CD4-positive, CD25-positive, alpha-beta regulatory T cell (primary cell): Measurements from ENCODE around the gene TBX15. TPM values are rescaled to one million over a fixed set of nuclear protein-coding genes. Genes with fewer than 3 reads are reported as not detected.
A peak's percentile ranks its signal among the peaks of the same experiment; 100 is the strongest.

Source experiments
- ATAC-seq, 2 donors: fragments of 150-1000 bp; cut with Tn5 transposase; one replicate each; pipeline ENCODE4 v1.10.0; 2021; ENCODE audit warnings: low read depth in 2 of 2, moderate number of reproducible peaks in 2 of 2, moderate library complexity in 1 of 2
- DNase-seq, 3 donors: peaks; one replicate each; pipeline versions ENCODE4 v3.0.0 to v3.0.0-alpha.2; 2012 to 2022; ENCODE audit warnings: mixed read lengths in 1 of 3
- H3K27ac ChIP-seq: one replicate; pipeline ENCODE4 v1.7.0; 2013; ENCODE audit warnings: mild to moderate bottlenecking, low read length; ENCODE audit not compliant: insufficient read depth, poor library complexity, severe bottlenecking
- H3K27me3 ChIP-seq: one replicate; pipeline ENCODE4 v1.7.0; 2013; ENCODE audit warnings: low read length; ENCODE audit not compliant: control insufficient read depth, insufficient read depth
- H3K36me3 ChIP-seq: one replicate; pipeline ENCODE4 v1.7.0; 2013; ENCODE audit warnings: mild to moderate bottlenecking, low read length, moderate library complexity; ENCODE audit not compliant: control insufficient read depth, insufficient read depth
- H3K4me1 ChIP-seq: 2 replicates; pipeline ENCODE4 v1.7.0; 2013; ENCODE audit warnings: mild to moderate bottlenecking, low read length; ENCODE audit not compliant: insufficient read depth, control insufficient read depth, poor library complexity, severe bottlenecking
- H3K4me3 ChIP-seq: one replicate; pipeline ENCODE4 v1.7.0; 2013; ENCODE audit warnings: low read depth, mild to moderate bottlenecking, low read length, moderate library complexity
- H3K9me3 ChIP-seq, 2 experiments: 1 replicate in 1 of 2; 2 replicates in 1 of 2; pipeline ENCODE4 v1.7.0; 2013; ENCODE audit warnings: low read length in 2 of 2, mild to moderate bottlenecking in 1 of 2, moderate library complexity in 1 of 2; ENCODE audit not compliant: control insufficient read depth in 2 of 2
- H3K27ac Mint-ChIP-seq, 3 donors: one replicate each; pipeline ENCODE4 v1.8.0; 2020 to 2022; ENCODE audit warnings: mild to moderate bottlenecking in 3 of 3, mixed read lengths in 3 of 3, moderate library complexity in 2 of 3
- H3K27me3 Mint-ChIP-seq: one replicate; pipeline ENCODE4 v1.8.0; 2022; ENCODE audit warnings: mild to moderate bottlenecking, mixed read lengths
- H3K36me3 Mint-ChIP-seq: one replicate; pipeline ENCODE4 v1.8.0; 2020; ENCODE audit warnings: mixed read lengths
- H3K4me1 Mint-ChIP-seq, 4 donors: one replicate each; pipeline ENCODE4 v1.8.0; 2020 to 2022; ENCODE audit warnings: mixed read lengths in 4 of 4, mild to moderate bottlenecking in 1 of 4
- H3K4me3 Mint-ChIP-seq, 4 donors: one replicate each; pipeline ENCODE4 v1.8.0; 2020 to 2022; ENCODE audit warnings: mild to moderate bottlenecking in 4 of 4, mixed read lengths in 4 of 4, moderate library complexity in 3 of 4
- H3K9me3 Mint-ChIP-seq, 7 donors: one replicate each; pipeline ENCODE4 v1.8.0; 2020 to 2022; ENCODE audit warnings: mixed read lengths in 7 of 7, mild to moderate bottlenecking in 3 of 7, moderate library complexity in 2 of 7
- polyA plus RNA-seq, 4 donors: library from polyadenylated mRNA; unstranded; fragments of 300-500 nt; fragmentation: Illumina TruSeq; gene quantifications; one replicate each; pipeline ENCODE4 v1.2.3, GENCODE V29; 2021
- total RNA-seq: library from RNA; stranded (reverse); gene quantifications from one replicate; pipeline ENCODE4 v1.2.3, GENCODE V29; 2022

The TBX15 gene
- total and polyA plus RNA-seq, 5 donors from 2014 or later: not detected

DNA sequence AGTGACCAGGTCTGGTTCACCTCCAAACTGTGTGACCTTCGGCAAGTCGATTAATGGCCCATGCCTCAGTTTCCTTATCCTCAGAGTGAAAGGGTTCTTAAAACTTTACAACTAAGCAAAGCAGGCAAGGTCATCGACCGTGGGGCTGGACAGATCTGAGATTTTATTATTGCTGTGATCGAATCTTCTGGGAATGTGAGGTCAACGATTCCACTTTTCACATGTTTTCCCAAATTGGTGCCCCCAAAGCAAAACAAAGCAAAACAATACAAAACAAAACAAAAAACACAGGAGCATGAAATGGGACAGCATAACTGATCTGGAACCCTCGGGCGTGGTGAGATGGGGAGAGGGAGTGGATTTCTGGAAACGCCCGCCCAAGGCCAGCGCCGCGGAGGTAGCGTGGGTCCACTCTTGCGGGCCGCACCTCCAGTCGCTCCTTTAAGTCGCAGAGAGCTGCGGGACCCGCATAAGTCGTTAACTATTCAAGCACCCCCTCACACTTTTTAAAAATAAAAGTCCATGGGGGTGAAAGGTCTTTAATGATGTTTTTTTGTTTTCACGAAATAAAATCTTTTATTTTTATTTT lies 4.2 kb upstream of the TBX15 start:
- H3K27ac ChIP-seq: no peak overlapping the region
- ATAC-seq: no peak
- no peaks in the 10 kb centered on the region for H3K4me1 ChIP-seq
- DNase-seq: no peak
- Mint-ChIP-seq H3K27me3 (peaks cover 82% of the 10 kb centered on the region), H3K27ac (no peak overlapping the region), H3K4me1 (peaks cover 0 to 14% (median 1%) of the 10 kb centered on the region in 4 donors), H3K9me3 (peaks cover 0 to 11% (median 0%) of the 10 kb centered on the region in 7 donors), H3K36me3 (no peaks in the 10 kb centered on the region), H3K4me3 (no peak overlapping the region)
- no peaks in the 10 kb centered on the region for H3K9me3 ChIP-seq
- H3K27me3 ChIP-seq: peaks cover 55% of the 10 kb centered on the region
- H3K36me3 ChIP-seq: no peaks in the 10 kb centered on the region
- H3K4me3 ChIP-seq: no peak overlapping the region

DNA sequence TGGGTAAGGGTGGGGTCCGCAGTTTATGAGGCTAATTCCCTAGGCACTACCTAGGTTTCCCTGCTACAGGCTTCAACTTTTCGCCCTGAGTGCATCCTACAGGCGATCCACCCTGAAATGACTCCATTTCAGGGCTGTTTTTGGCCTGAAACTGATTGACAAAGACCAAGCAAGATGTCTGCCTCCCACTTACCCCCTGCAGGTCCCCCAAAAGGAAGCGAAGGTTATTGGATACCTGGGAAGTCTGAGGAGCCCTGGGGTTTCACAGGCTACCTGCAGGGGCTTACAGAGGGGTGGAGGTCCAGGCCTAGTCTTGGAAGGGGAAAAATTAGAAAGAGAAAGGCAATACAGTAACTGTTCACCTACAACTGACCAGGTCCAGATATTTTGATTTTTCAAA lies 3.3 kb upstream of the TBX15 start:
- Mint-ChIP-seq H3K27ac (no peak overlapping the region), H3K9me3 (peaks cover 0 to 11% (median 2%) of the 10 kb centered on the region in 7 donors), H3K4me3 (peak overlapping the region in 1 of 4 donors; percentile 21), H3K4me1 (peaks cover 0 to 23% (median 6%) of the 10 kb centered on the region in 4 donors), H3K27me3 (peaks cover 91% of the 10 kb centered on the region), H3K36me3 (no peaks in the 10 kb centered on the region)
- Histone ChIP-seq H3K36me3 (no peaks in the 10 kb centered on the region), H3K27ac (no peak overlapping the region), H3K27me3 (peaks cover 48% of the 10 kb centered on the region), H3K9me3 (no peaks in the 10 kb centered on the region), H3K4me1 (no peaks in the 10 kb centered on the region), H3K4me3 (no peak overlapping the region)
- ATAC-seq (no peak), DNase-seq (no peak)

DNA sequence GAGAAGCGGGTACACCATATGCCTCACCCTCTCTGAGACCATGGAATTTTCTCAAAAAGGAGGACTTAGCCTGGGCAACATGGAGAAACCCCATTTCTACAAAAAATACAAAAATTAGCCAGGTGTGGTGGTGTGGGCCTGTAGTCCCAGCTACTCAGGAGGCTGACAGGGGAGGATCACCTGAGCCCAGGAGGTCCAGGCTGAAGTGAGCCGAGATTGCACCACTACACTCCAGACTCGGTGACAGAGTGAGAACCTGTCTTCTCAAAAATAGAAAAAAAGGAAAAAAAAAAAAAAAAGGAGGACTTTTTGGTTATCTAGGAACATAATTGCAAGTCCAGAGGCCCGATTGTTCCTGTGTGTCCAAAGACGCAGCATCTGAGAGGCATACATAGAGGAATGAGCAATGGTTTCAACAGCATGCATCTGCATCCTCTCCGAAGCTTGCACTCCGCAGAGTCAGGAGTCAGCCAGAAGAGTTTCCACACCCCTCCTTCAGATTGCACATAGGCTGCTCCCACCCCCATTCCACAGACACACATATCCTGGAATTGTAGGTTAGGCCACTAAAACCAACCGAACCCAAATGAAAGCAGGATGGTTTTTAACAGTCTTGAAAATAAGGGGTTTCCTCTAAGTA lies 2.5 kb upstream of the TBX15 start:
- Histone ChIP-seq H3K27ac (no peak overlapping the region), H3K4me3 (no peak overlapping the region), H3K9me3 (no peaks in the 10 kb centered on the region), H3K27me3 (peaks cover 50% of the 10 kb centered on the region), H3K4me1 (no peaks in the 10 kb centered on the region), H3K36me3 (no peaks in the 10 kb centered on the region)
- DNase-seq (no peak), ATAC-seq (no peak)
- no peak overlapping the region for H3K27ac Mint-ChIP-seq
- peaks cover 0 to 14% (median 2%) of the 10 kb centered on the region in 7 donors for H3K9me3 Mint-ChIP-seq
- no peaks in the 10 kb centered on the region for H3K36me3 Mint-ChIP-seq
- H3K27me3 Mint-ChIP-seq: peaks cover 93% of the 10 kb centered on the region
- H3K4me3 Mint-ChIP-seq: no peak overlapping the region
- peaks cover 2 to 28% (median 9%) of the 10 kb centered on the region in 4 donors for H3K4me1 Mint-ChIP-seq

DNA sequence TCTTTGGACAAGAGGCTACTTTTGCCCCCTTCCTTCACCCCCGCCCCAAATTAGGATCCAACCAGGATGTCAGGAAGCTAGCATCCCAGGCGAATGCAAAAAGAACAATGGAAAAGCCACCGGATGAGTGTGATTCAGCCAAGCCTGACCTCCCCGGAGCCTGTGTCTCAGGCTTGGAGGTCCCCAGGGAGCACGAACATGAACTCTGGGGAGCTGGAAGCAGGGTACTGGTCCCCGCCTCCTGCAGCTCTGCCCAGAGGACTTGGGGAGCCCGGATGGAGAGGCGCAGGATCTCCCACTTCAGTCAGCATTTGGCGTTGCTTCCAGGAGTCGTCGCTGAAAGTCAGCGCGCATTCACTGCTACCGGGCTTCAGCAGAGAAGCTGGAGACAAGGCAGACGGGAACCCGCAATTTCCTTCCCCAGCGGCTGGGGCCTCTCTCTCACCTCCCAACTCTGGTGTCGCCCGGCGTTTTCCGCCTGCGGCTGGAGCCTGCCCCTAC lies 1.8 kb upstream of the TBX15 start:
- Mint-ChIP-seq H3K27me3 (peaks cover 93% of the 10 kb centered on the region), H3K36me3 (no peaks in the 10 kb centered on the region)

DNA sequence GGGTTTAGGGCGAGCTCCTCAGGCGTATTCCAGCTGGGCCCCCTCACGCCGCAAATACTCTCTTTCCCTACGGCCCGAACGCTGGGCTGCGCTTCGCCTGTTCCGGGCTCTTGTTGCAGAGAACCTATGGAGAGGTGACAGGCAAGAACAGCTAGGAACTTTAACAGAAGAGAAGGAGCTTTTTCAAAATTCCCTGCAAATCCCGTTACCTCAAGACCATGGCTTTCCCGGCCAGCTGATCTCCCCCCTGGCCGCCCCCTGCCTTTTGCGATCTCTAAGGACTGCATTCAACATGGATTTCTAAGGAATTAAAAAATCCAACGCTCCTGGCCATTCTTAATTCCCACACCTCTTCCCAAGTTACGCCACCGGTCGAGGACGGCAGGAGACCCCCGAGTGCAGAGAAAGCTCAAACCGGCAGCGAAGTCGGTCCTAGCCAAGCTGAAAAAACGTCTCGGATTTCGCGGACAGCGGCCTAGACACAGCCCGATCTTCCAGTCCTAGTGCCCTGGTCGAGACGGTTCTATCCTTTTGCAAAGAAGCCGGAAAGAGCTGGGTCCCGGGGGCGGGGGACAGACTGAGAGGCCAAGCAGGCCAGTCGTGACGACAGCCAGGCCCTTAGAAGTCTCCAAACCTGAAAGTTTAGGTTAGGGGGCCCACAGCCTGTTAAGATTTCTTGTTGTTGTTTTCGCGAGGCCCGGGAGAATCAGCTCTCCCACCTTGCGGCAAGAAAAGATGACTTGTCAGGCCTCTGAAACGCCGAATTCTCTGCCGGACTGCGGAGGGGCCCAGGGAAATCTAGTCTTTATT lies 1.1 kb upstream of the TBX15 start:
- DNase-seq (no peak), ATAC-seq (no peak)
- Mint-ChIP-seq H3K36me3 (no peaks in the 10 kb centered on the region), H3K27ac (no peak overlapping the region), H3K4me3 (peak overlapping the region in 1 of 4 donors; percentile 39), H3K27me3 (peaks cover 93% of the 10 kb centered on the region), H3K4me1 (peaks cover 4 to 39% (median 15%) of the 10 kb centered on the region in 4 donors), H3K9me3 (peaks cover 0 to 14% (median 2%) of the 10 kb centered on the region in 7 donors)
- Histone ChIP-seq H3K4me1 (no peaks in the 10 kb centered on the region), H3K27me3 (peaks cover 43% of the 10 kb centered on the region), H3K9me3 (no peaks in the 10 kb centered on the region), H3K4me3 (no peak overlapping the region), H3K27ac (no peak overlapping the region), H3K36me3 (no peaks in the 10 kb centered on the region)

More for the DNA sequence above, 1.8 kb upstream of the TBX15 start:
- Histone ChIP-seq H3K27me3 (peaks cover 45% of the 10 kb centered on the region), H3K9me3 (no peaks in the 10 kb centered on the region), H3K27ac (no peak overlapping the region), H3K4me3 (no peak overlapping the region), H3K4me1 (no peaks in the 10 kb centered on the region), H3K36me3 (no peaks in the 10 kb centered on the region)
- DNase-seq: no peak
- no peak for ATAC-seq
- peaks cover 0 to 14% (median 2%) of the 10 kb centered on the region in 7 donors for H3K9me3 Mint-ChIP-seq
- H3K27ac Mint-ChIP-seq: no peak overlapping the region
- H3K4me3 Mint-ChIP-seq: no peak overlapping the region
- H3K4me1 Mint-ChIP-seq: peaks cover 4 to 35% (median 12%) of the 10 kb centered on the region in 4 donors

DNA sequence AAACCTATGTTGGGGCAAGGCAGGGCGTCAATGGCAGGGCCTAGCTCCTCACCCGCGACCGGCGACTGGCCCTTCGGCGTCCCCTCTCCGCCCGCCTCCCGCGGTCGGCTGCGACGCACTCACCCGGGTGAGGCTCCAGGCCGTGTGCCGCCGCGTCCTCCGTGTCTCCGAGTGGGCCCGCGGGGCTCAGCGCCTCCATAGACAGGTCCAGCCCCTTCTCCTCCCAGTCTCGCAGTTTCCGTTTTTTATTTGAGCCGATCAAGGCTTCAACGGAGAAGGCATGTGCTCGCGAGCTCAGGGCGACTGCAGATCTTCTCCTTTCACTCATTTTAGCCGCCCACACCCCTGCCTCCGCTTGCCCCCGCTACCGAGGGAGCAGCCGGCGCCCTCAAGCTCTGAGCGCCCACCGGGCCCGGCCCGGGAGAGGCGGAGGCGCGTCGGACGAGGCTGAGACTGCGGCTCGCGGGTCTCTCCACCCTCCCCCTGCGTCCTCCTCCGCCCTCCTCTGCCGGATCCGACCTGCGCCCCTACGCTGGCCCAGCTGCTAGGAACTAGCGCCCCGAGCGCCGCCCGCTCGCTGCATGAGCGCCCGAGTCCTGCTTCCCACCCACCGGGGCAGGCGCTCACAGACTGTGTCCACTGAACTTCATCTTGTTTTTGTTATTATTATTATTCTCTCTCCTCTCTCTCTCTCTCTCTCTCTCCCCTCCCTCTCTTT lies 516 bp downstream of the TBX15 start:
- no peak overlapping the region for H3K4me3 ChIP-seq
- no peak for ATAC-seq
- no peaks in the 10 kb centered on the region for H3K36me3 Mint-ChIP-seq
- H3K9me3 ChIP-seq: peaks cover 0 to 4% of the 10 kb centered on the region in 2 experiments
- H3K27me3 ChIP-seq: peaks cover 45% of the 10 kb centered on the region
- H3K27ac ChIP-seq: no peak overlapping the region
- peak overlapping the region in 1 of 4 donors; percentile 74 for H3K4me3 Mint-ChIP-seq
- H3K4me1 ChIP-seq: no peaks in the 10 kb centered on the region
- peaks cover 0 to 15% (median 0%) of the 10 kb centered on the region in 7 donors for H3K9me3 Mint-ChIP-seq
- no peak overlapping the region for H3K27ac Mint-ChIP-seq
- DNase-seq: no peak
- H3K4me1 Mint-ChIP-seq: peaks cover 4 to 47% (median 16%) of the 10 kb centered on the region in 4 donors
- peaks cover 97% of the 10 kb centered on the region for H3K27me3 Mint-ChIP-seq
- no peaks in the 10 kb centered on the region for H3K36me3 ChIP-seq
